Measurements from ENCODE around the gene FOXO4.

DNA sequence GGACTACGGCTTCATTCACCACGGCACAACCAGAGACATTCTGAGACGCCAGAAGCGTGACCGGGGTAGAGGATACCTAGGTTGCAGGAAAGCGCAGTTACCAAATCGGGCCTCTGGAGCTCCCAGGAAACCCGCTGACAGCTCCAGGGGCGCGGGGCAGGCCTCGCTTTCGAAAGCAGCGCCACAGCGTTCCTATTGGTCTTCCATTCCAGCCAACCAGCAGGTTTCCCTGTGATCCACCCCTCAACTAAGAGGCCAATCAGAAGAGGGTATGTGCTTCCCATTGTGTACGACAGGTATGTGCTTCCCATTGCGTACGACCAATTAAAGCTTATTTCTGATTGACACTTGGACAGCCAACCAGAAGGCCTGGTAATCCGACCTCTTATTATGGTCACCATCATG is 42.4 kb upstream of the FOXO4 start:
- TF ChIP-seq, protein P1, sequence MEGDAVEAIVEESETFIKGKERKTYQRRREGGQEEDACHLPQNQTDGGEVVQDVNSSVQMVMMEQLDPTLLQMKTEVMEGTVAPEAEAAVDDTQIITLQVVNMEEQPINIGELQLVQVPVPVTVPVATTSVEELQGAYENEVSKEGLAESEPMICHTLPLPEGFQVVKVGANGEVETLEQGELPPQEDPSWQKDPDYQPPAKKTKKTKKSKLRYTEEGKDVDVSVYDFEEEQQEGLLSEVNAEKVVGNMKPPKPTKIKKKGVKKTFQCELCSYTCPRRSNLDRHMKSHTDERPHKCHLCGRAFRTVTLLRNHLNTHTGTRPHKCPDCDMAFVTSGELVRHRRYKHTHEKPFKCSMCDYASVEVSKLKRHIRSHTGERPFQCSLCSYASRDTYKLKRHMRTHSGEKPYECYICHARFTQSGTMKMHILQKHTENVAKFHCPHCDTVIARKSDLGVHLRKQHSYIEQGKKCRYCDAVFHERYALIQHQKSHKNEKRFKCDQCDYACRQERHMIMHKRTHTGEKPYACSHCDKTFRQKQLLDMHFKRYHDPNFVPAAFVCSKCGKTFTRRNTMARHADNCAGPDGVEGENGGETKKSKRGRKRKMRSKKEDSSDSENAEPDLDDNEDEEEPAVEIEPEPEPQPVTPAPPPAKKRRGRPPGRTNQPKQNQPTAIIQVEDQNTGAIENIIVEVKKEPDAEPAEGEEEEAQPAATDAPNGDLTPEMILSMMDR (IDR thresholded peaks at IDR 0.05), result no peak
- TF ChIP-seq POLR2A (IDR thresholded peaks at IDR 0.05), result no peak
